Smooth muscle cell of the pulmonary artery (primary cell): ENCODE results near the gene ST8SIA5. TPM values are rescaled to one million over a fixed set of nuclear protein-coding genes. Genes with fewer than 3 reads are reported as not detected.

Experiments
- total RNA-seq: library from RNA; depleted of rRNA; stranded (reverse); fragments of >200 nt; gene quantifications from 2 replicates; pipeline ENCODE4 v1.2.3, GENCODE V29; 2014

The ST8SIA5 gene
- 0.17 TPM in 1 of 2 replicates, not detected in the other for total RNA-seq

GRCh38 chr18:46756559-46757201 is at the start of gene ST8SIA5:
Gene ST8SIA5, minus strand, starts transcription at chr18:46757053. Its CDS starts 545 bp downstream, at chr18:46756508.

GRCh38 chr18:46657115-46657955 is 99.5 kb downstream of the ST8SIA5 start, which contains the start of gene LOXHD1:
Gene LOXHD1, minus strand, starts transcription at chr18:46657220. Its CDS starts 187 bp downstream, at chr18:46657033.

Other genes starting within 250 kb of the ST8SIA5 start
- not detected in 2 replicates for gene LOXHD1, start 99.8 kb downstream of the ST8SIA5 start, total RNA-seq
- gene PIAS2, start 160.5 kb upstream of the ST8SIA5 start, total RNA-seq: 22.1 and 31.4 TPM in 2 replicates
- 2.2 and 4.1 TPM in 2 replicates for gene KATNAL2, start 160.5 kb upstream of the ST8SIA5 start, total RNA-seq